ENCODE data around the gene TIMM22.

DNA sequence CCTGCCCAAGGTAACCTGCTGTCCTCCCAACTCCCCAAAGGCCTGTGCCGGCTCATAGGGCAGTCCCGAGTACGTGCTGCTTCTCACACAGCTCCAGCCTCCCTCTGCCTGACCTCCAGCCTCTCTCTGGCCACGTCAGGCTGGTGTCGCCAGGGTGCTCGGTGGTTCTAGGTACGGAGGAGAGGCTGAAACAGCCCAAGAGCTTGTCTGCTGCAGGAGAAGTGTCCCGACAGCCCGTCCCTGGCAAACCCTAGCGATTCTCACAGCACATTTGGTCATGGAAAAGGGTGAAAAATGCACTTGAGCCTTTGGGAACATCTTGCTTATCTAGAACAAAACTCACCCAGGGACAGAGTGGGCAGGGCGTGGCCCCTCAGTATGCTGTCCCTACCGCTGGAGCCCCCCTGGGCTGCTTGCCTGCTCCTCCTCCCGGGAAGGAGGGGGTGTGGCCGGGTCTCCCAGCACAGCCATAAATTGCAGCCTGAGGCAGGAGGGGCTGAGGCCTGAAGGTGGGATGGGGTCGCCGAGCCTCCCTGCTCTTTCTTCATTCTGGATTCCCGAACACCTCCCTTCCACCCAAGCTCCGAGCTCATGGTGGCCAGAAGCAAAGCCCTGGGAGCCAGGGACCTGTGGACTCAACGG, 40.4 kb downstream of the TIMM22 start:
- no peak for TF ChIP-seq EZH2 (IDR thresholded peaks at IDR 0.05; ENCODE audit: low read depth)
- no peak for TF ChIP-seq CTCF (conservative IDR thresholded peaks at IDR 0.05)

All from PC-9 (cell line).